HT-29 (cell line): ENCODE results near the gene L3MBTL4. TPM values are rescaled to one million over a fixed set of nuclear protein-coding genes. Genes with fewer than 3 reads are reported as not detected.

Experiments used
- DNase-seq: peaks from one replicate; pipeline ENCODE4 v3.0.0-alpha.2; 2015; ENCODE audit warnings: low spot score
- small RNA-seq: library from RNA; depleted of rRNA; stranded (forward); fragments of <200 nt; gene quantifications from one replicate; pipeline ENCODE3, GENCODE V24; 2014
- total RNA-seq: library from RNA; depleted of rRNA; stranded (reverse); fragments of >200 nt; shearing (Covaris generic); gene quantifications from 2 replicates; pipeline ENCODE4 v1.2.3, GENCODE V29; 2014

L3MBTL4 gene
- total RNA-seq, 1 experiment from 2014 or later: not detected

DNA sequence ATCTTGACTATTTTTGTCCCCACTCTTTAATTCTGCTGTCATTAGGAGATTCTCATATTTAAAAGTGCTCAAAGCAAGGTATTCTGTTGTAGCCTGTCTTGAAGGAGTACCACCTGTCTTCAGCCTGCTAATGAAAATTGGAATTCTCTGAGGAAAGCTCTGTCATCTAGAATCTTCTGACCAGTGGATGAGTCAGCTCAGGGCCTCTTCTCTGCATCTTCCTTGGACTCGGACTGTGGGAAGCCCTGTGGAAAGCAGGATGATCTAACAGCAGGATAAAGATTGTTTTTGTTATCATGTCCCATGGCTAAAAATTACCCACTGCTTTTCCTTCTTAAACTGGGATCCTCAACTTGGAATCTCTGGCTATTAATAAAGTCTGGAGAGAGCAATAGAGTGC is 500.7 kb downstream of the L3MBTL4 start:
- no peak for DNase-seq

DNA sequence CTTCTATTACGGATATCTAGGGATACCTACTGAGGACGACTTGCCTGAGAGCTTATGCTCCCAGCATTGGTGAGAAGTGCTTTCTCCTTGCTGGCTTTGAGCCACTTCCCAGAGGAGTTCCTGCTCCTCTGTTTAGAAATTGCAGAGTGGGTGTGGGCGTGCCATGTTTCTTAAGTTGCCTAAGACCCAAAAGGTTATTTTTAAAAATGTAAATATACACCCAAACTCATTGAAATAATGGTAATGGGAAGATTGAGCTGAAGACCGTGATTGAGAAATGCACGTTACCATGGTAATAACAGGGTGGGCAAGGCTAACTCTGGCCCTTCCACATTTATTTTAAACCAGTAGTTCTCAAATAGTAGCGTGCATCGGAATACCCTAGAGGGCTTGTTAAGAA is 502.1 kb downstream of the L3MBTL4 start:
- no peak for DNase-seq

DNA sequence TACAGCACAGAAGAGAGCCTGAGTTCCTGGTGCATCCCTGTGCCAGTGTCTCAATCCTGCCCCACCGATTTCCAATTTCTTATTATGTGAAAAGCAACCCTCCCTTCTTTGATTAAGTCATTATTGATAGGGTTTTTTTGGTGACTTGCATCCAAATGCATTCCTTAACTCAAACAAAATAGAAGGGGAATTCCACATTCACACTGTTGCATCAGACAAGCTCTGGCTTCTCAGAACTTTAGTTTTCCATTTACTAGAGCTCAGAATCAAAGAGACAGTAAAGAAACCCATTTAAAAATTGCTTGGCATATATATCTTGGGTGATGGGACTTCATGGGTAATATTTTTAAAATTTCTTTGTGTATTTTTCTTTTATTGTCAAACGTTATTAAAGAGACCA is 505.6 kb downstream of the L3MBTL4 start:
- DNase-seq: no peak

Small RNA genes lying within 50 kb of the gene (small RNA-seq; reads per million reads assigned to genes)
- gene RNU5F-3P: 3.1 reads per million, percentile 75 among the genes with 10 or more reads in this experiment
- gene RNU6-349P: not detected
